ENCODE data around the gene NRIP1. TPM values are rescaled to one million over a fixed set of nuclear protein-coding genes. Genes with fewer than 3 reads are reported as not detected.
A peak's percentile ranks its signal among the peaks of the same experiment; 100 is the strongest.

Gene NRIP1
- total and polyA plus RNA-seq, 8 donors, result 22.6 to 30.5 (median 27.6) TPM

- no peaks in the 10 kb centered on the region for H3K36me3 ChIP-seq
- intact Hi-C loops (cut with DNase I), result no loop called here
- ATAC-seq (no peak), DNase-seq (no peak)
- H3K9me3 ChIP-seq, result no peaks in the 10 kb centered on the region
- TF ChIP-seq, protein P1, sequence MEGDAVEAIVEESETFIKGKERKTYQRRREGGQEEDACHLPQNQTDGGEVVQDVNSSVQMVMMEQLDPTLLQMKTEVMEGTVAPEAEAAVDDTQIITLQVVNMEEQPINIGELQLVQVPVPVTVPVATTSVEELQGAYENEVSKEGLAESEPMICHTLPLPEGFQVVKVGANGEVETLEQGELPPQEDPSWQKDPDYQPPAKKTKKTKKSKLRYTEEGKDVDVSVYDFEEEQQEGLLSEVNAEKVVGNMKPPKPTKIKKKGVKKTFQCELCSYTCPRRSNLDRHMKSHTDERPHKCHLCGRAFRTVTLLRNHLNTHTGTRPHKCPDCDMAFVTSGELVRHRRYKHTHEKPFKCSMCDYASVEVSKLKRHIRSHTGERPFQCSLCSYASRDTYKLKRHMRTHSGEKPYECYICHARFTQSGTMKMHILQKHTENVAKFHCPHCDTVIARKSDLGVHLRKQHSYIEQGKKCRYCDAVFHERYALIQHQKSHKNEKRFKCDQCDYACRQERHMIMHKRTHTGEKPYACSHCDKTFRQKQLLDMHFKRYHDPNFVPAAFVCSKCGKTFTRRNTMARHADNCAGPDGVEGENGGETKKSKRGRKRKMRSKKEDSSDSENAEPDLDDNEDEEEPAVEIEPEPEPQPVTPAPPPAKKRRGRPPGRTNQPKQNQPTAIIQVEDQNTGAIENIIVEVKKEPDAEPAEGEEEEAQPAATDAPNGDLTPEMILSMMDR (IDR thresholded peaks at IDR 0.05), result no peak
- H3K4me1 ChIP-seq, result peaks cover 26 to 88% of the 10 kb centered on the region in 2 donors
- H3K27me3 ChIP-seq, result no peaks in the 10 kb centered on the region
- no peak overlapping the region for H3K4me3 ChIP-seq
- H3K27ac ChIP-seq, result peak overlapping the region in 1 of 2 donors; percentile 47
These were observed 5.4 kb downstream of the NRIP1 start for GRCh38 chr21:15059397-15059796.

DNA sequence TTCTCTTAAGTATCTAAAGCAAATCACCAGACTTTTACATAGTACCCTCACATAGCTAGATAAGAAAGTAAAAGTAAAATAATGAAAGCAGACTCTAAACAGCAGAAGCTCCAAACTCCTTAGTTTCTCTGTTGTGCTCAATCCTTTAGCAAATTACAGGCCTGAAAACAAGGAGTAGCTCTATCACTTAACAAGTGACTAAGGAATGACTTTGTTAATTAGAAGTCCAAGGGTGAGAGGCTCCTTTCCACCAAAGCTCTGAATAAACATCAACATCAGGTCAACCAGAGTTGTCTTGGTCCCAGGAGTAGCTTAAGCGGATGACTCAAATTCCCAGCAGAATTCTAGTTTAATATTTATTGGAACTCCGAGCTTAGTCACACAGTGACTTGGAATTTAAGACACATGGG, 5.9 kb downstream of the NRIP1 start:
- no peaks in the 10 kb centered on the region for H3K9me3 ChIP-seq
- peak overlapping the region in 1 of 2 donors; percentile 47 for H3K27ac ChIP-seq
- no peak overlapping the region for H3K4me3 ChIP-seq
- no peak for DNase-seq
- H3K36me3 ChIP-seq, result no peaks in the 10 kb centered on the region
- TF ChIP-seq, protein P1 (IDR thresholded peaks at IDR 0.05), result no peak
- H3K4me1 ChIP-seq, result peaks cover 26 to 92% of the 10 kb centered on the region in 2 donors
- no peaks in the 10 kb centered on the region for H3K27me3 ChIP-seq
- no peak for ATAC-seq
- intact Hi-C loops (cut with DNase I), result no loop called here

DNA sequence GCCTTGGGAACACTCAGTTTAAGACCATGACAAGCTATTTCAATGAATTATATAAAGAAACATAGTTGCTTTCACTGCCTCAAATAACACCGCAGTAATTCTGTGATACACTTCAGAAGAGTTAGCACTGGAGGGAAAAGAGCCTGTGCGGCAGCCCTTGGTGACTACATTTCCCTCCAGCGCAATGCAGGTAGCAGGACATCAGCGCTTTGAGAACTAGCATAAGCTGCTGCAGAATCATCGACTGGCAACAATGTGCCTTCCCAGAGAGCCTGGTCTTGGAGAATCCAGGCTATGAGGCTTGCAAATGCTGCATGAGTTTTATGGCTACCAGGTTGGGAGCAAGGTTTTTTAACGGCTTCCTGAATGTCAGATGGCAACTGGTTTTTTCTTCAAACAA, 7.5 kb downstream of the NRIP1 start:
- Histone ChIP-seq H3K9me3 (no peaks in the 10 kb centered on the region), H3K27me3 (no peaks in the 10 kb centered on the region), H3K36me3 (no peaks in the 10 kb centered on the region), H3K27ac (no peak overlapping the region), H3K4me1 (peaks cover 21 to 93% of the 10 kb centered on the region in 2 donors), H3K4me3 (no peak overlapping the region)
- ATAC-seq (peak; percentile 51), DNase-seq (no peak)
- TF ChIP-seq, protein P1 (IDR thresholded peaks at IDR 0.05), result no peak
- intact Hi-C loops (cut with DNase I), result no loop called here

DNA sequence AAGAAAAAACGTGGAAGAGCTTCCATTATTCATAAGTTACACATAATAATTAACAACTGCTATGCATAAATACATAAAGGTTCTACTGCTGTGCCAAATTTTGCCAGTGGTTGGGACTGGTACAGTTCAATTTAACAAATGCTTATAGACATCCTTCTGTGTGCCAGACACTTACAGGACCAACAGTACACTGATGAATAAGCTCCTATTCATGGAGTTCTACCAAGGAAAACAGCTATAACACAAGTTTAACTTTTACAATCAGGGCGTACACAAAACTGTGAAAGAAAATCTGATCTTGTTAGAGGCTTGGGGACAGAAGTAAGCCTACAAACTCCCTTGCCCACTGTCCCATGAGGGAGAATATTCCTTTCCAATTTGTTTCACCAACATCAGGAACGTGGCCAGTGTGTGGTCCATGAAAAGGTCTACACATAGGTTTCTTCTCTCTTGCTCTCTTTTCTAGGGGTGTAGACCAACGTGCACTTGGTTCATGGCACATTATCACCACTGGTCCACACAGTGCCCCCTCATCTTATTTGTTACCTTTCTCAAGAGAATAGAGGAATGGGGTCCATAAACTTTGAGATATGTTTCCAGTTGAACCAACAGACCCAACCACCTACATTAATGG, 10.1 kb downstream of the NRIP1 start:
- H3K4me1 ChIP-seq, result peaks cover 20 to 85% of the 10 kb centered on the region in 2 donors

GRCh38 chr21:15054089-15054488, 10.7 kb downstream of the NRIP1 start:
- TF ChIP-seq, protein P1 (IDR thresholded peaks at IDR 0.05), result no peak
- Histone ChIP-seq H3K36me3 (no peaks in the 10 kb centered on the region), H3K27me3 (no peaks in the 10 kb centered on the region), H3K4me3 (no peak overlapping the region), H3K4me1 (peaks cover 19 to 79% of the 10 kb centered on the region in 2 donors), H3K9me3 (no peaks in the 10 kb centered on the region), H3K27ac (no peak overlapping the region)
- no peak for DNase-seq
- intact Hi-C loops (cut with DNase I), result no loop called here
- no peak for ATAC-seq

More for the DNA sequence above, 10.1 kb downstream of the NRIP1 start:
- DNase-seq (no peak), ATAC-seq (no peak)
- Histone ChIP-seq H3K9me3 (no peaks in the 10 kb centered on the region), H3K4me3 (no peak overlapping the region), H3K27me3 (no peaks in the 10 kb centered on the region), H3K27ac (no peak overlapping the region), H3K36me3 (no peaks in the 10 kb centered on the region)
- intact Hi-C loops (cut with DNase I), result no loop called here
- TF ChIP-seq, protein P1 (IDR thresholded peaks at IDR 0.05), result no peak
